GM12874 (cell line): ENCODE measurements around the gene IP6K2.

ENCODE experiments used
- CTCF ChIP-seq: IDR thresholded peaks from 2 replicates; pipeline ENCODE4 v1.5.1; 2011; ENCODE audit warnings: low read depth, mild to moderate bottlenecking, control low read depth, low read length, moderate library complexity; ENCODE audit not compliant: insufficient read depth

Gene IP6K2

GRCh38 chr3:48661501-48662144 is 55.4 kb downstream of the IP6K2 start:
- TF ChIP-seq CTCF: no peak

GRCh38 chr3:48660800-48661400 is 56.1 kb downstream of the IP6K2 start:
- no peak for TF ChIP-seq CTCF

- no peak for TF ChIP-seq CTCF
Observed at GRCh38 chr3:48656841-48657281, 60.2 kb downstream of the IP6K2 start.

GRCh38 chr3:48656061-48656840 is 60.8 kb downstream of the IP6K2 start:
- peak; percentile 90 for TF ChIP-seq CTCF

GRCh38 chr3:48655606-48656005 is 61.4 kb downstream of the IP6K2 start:
- TF ChIP-seq CTCF: no peak

GRCh38 chr3:48655063-48655462 is 62.0 kb downstream of the IP6K2 start:
- TF ChIP-seq CTCF: no peak

- TF ChIP-seq CTCF: no peak
Observed at GRCh38 chr3:48652923-48653715, 63.9 kb downstream of the IP6K2 start.
